CD4-positive, alpha-beta T cell treated with Interleukin-15 for 1 hour (primary cell): ENCODE results near the gene C6orf62.
"Not testable (repeated sequence)": the region's sequence is repeated elsewhere in the genome, so short reads cannot be mapped to it uniquely, and the experiment has no call there.

ENCODE experiments used
- DNase-seq: peaks from one replicate; pipeline ENCODE4 v3.0.0-alpha.2; 2020

The C6orf62 gene

GRCh38 chr6:24696097-24696496 lies 22.9 kb downstream of the C6orf62 start:
- no peak for DNase-seq

GRCh38 chr6:24695635-24696034 lies 23.3 kb downstream of the C6orf62 start:
- DNase-seq = peak; percentile 41

GRCh38 chr6:24694198-24694597 lies 24.8 kb downstream of the C6orf62 start:
- no peak for DNase-seq

- DNase-seq = no peak
These were observed 25.9 kb downstream of the C6orf62 start for GRCh38 chr6:24692848-24693592.

GRCh38 chr6:24692415-24692814 lies 26.5 kb downstream of the C6orf62 start:
- DNase-seq = no peak

GRCh38 chr6:24692003-24692402 lies 27.0 kb downstream of the C6orf62 start:
- DNase-seq = no peak

- DNase-seq = no peak
These were observed 27.4 kb downstream of the C6orf62 start for GRCh38 chr6:24691550-24691949.

- no peak for DNase-seq
These were observed 28.4 kb downstream of the C6orf62 start for GRCh38 chr6:24690593-24690992.

- no peak for DNase-seq
These were observed 29.0 kb downstream of the C6orf62 start for GRCh38 chr6:24689964-24690363.

GRCh38 chr6:24686946-24687345 lies 32.0 kb downstream of the C6orf62 start:
- no peak for DNase-seq

GRCh38 chr6:24686408-24686807 lies 32.5 kb downstream of the C6orf62 start:
- no peak for DNase-seq

GRCh38 chr6:24683297-24684296 lies 35.4 kb downstream of the C6orf62 start:
- DNase-seq = no peak

GRCh38 chr6:24680582-24680981 lies 38.4 kb downstream of the C6orf62 start:
- no peak for DNase-seq

GRCh38 chr6:24678792-24679352 lies 40.1 kb downstream of the C6orf62 start:
- DNase-seq = not testable (repeated sequence)

GRCh38 chr6:24673625-24674024 lies 45.3 kb downstream of the C6orf62 start:
- no peak for DNase-seq

GRCh38 chr6:24672620-24673182 lies 46.3 kb downstream of the C6orf62 start:
- DNase-seq = no peak

GRCh38 chr6:24671077-24671476 lies 47.9 kb downstream of the C6orf62 start:
- DNase-seq = not testable (repeated sequence)

- DNase-seq = not testable (repeated sequence)
These were observed 48.5 kb downstream of the C6orf62 start for GRCh38 chr6:24670492-24670891.

GRCh38 chr6:24668997-24669361 lies 50.0 kb downstream of the C6orf62 start:
- DNase-seq = no peak

GRCh38 chr6:24668066-24668996 lies 50.6 kb downstream of the C6orf62 start:
- DNase-seq = not testable (repeated sequence)

GRCh38 chr6:24667378-24667803 lies 51.6 kb downstream of the C6orf62 start:
- no peak for DNase-seq
